CD14-positive monocyte (primary cell): ENCODE results near the gene FAM149B1. TPM values are rescaled to one million over a fixed set of nuclear protein-coding genes. Genes with fewer than 3 reads are reported as not detected.
A peak's percentile ranks its signal among the peaks of the same experiment; 100 is the strongest.

Experiments
- DNase-seq, 3 donors: peaks; one replicate each; pipeline ENCODE4 v3.0.0-alpha.2; 2011 to 2022
- H2AFZ ChIP-seq: 2 replicates; pipeline ENCODE4 v1.6.0; 2012; ENCODE audit warnings: mild to moderate bottlenecking, low read depth, low read length, inconsistent platforms; ENCODE audit not compliant: insufficient read depth, poor library complexity, severe bottlenecking
- H3K27ac ChIP-seq, 2 donors: 1 replicate in 1 of 2; 2 replicates in 1 of 2; pipeline ENCODE4 v1.5.1; 2012 to 2013; ENCODE audit warnings: low read length in 2 of 2, control low read depth in 1 of 2, inconsistent platforms in 1 of 2, low read depth in 1 of 2, mild to moderate bottlenecking in 1 of 2
- H3K27me3 ChIP-seq, 2 donors: one replicate each; pipeline versions ENCODE4 v1.6.0 to v1.6.1; 2011 to 2013; ENCODE audit warnings: low read length in 2 of 2; ENCODE audit not compliant: control insufficient read depth in 2 of 2, insufficient read depth in 2 of 2
- H3K36me3 ChIP-seq, 2 donors: replicated peaks in 1 of 2; 1 replicate in 1 of 2; 2 replicates in 1 of 2; pipeline versions ENCODE4 v1.5.1 to v1.6.1; 2012 to 2013; ENCODE audit warnings: low read length in 2 of 2, control low read depth in 1 of 2, inconsistent platforms in 1 of 2, mild to moderate bottlenecking in 1 of 2; ENCODE audit not compliant: insufficient read depth in 2 of 2, control insufficient read depth in 1 of 2
- H3K4me1 ChIP-seq, 2 donors: 1 replicate in 1 of 2; 2 replicates in 1 of 2; pipeline versions ENCODE4 v1.5.1 to v1.6.1; 2012 to 2013; ENCODE audit warnings: low read length in 2 of 2, control low read depth in 1 of 2, inconsistent platforms in 1 of 2, mild to moderate bottlenecking in 1 of 2, moderate library complexity in 1 of 2; ENCODE audit not compliant: insufficient read depth in 2 of 2, control insufficient read depth in 1 of 2
- H3K4me2 ChIP-seq: replicated peaks from 2 replicates; pipeline ENCODE3; 2012; ENCODE audit warnings: low read length, moderate library complexity, mild to moderate bottlenecking; ENCODE audit not compliant: poor library complexity, severe bottlenecking; ENCODE audit errors: extremely low read depth
- H3K4me3 ChIP-seq, 3 experiments: fragments of 200-600 bp in 1 of 3; sonication (generic) in 1 of 3; replicated peaks in 1 of 3; 1 replicate in 2 of 3; 2 replicates in 1 of 3; pipeline ENCODE4 v1.5.1; 2011 to 2013; ENCODE audit warnings: low read length in 3 of 3, mild to moderate bottlenecking in 3 of 3, control low read depth in 2 of 3, low read depth in 2 of 3, inconsistent platforms in 1 of 3, moderate library complexity in 1 of 3
- H3K79me2 ChIP-seq: 2 replicates; pipeline ENCODE4 v1.6.0; 2012; ENCODE audit warnings: mild to moderate bottlenecking, control low read depth, inconsistent platforms, low read length, moderate library complexity; ENCODE audit not compliant: insufficient read depth
- H3K9ac ChIP-seq: 2 replicates; pipeline ENCODE4 v1.6.0; 2017; ENCODE audit warnings: low read length, mild to moderate bottlenecking; ENCODE audit not compliant: insufficient read depth, poor library complexity, severe bottlenecking
- H3K9me3 ChIP-seq, 2 donors: replicated peaks in 1 of 2; 1 replicate in 1 of 2; 2 replicates in 1 of 2; pipeline versions ENCODE4 v1.5.1 to v1.6.1; 2012 to 2013; ENCODE audit warnings: low read length in 2 of 2, control low read depth in 1 of 2; ENCODE audit not compliant: control insufficient read depth in 1 of 2, insufficient read depth in 1 of 2
- H4K20me1 ChIP-seq: 2 replicates; pipeline ENCODE4 v1.6.0; 2012; ENCODE audit warnings: mild to moderate bottlenecking, low read length, control low read depth, moderate library complexity; ENCODE audit not compliant: insufficient read depth
- H3K27ac Mint-ChIP-seq, 7 donors: one replicate each; pipeline ENCODE4 v1.8.0; 2020; ENCODE audit warnings: mild to moderate bottlenecking in 7 of 7, mixed read lengths in 7 of 7, moderate library complexity in 6 of 7, inconsistent platforms in 2 of 7
- H3K27me3 Mint-ChIP-seq, 3 donors: one replicate each; pipeline ENCODE4 v1.8.0; 2021 to 2022; ENCODE audit warnings: low read depth in 3 of 3, mild to moderate bottlenecking in 3 of 3, mixed read lengths in 3 of 3, moderate library complexity in 3 of 3, inconsistent platforms in 1 of 3
- H3K36me3 Mint-ChIP-seq, 2 donors: one replicate each; pipeline ENCODE4 v1.8.0; 2020; ENCODE audit warnings: mixed read lengths in 2 of 2, inconsistent platforms in 1 of 2, mild to moderate bottlenecking in 1 of 2
- H3K4me1 Mint-ChIP-seq: one replicate; pipeline ENCODE4 v1.8.0; 2020; ENCODE audit warnings: mild to moderate bottlenecking, mixed read lengths
- H3K4me3 Mint-ChIP-seq, 2 donors: one replicate each; pipeline ENCODE4 v1.8.0; 2020; ENCODE audit warnings: mild to moderate bottlenecking in 2 of 2, mixed read lengths in 2 of 2, moderate library complexity in 1 of 2
- H3K9me3 Mint-ChIP-seq, 7 donors: one replicate each; pipeline ENCODE4 v1.8.0; 2020 to 2022; ENCODE audit warnings: mixed read lengths in 7 of 7, mild to moderate bottlenecking in 6 of 7, moderate library complexity in 6 of 7, inconsistent platforms in 2 of 7
- CTCF ChIP-seq: fragments of 200-600 bp; IDR thresholded peaks from one replicate; pipeline ENCODE4 v1.8.0; 2022; ENCODE audit warnings: antibody characterized with exemption, mild to moderate bottlenecking
- WGBS: methylation state at CpG from one replicate; pipeline ENCODE4 v1.1.5; 2013; ENCODE audit warnings: missing lambda C conversion rate; ENCODE audit not compliant: insufficient coverage; 5-methylcytosine and 5-hydroxymethylcytosine counted together
- intact Hi-C, 2 donors: fragments of 100-400 bp; cut with micrococcal nuclease; formaldehyde crosslinking; loops; one replicate each; pipeline versions ENCODE4 v1.15.0 to v1.15.1; 2023
- polyA plus RNA-seq, 3 donors: library from polyadenylated mRNA; depleted of rRNA in 1 of 3; unstranded in 2 of 3; stranded (reverse) in 1 of 3; fragments of 300-500 nt in 2 of 3; fragments of >200 nt in 1 of 3; fragmentation: Illumina TruSeq in 2 of 3; gene quantifications; 1 replicate in 2 of 3; 2 replicates in 1 of 3; pipeline ENCODE4 v1.2.3, GENCODE V29; 2012 to 2021

The FAM149B1 gene
- polyA plus RNA-seq, 3 donors, result 2.6 to 19.3 (median 2.6) TPM

GRCh38 chr10:73217628-73218027 is 49.7 kb downstream of the FAM149B1 start:
- no peak overlapping the region for H3K9ac ChIP-seq
- peaks cover 60 to 67% of the 10 kb centered on the region in 2 donors for H3K36me3 Mint-ChIP-seq
- peaks cover 17 to 47% of the 10 kb centered on the region in 2 donors for H3K36me3 ChIP-seq
- H3K27me3 Mint-ChIP-seq, result no peaks in the 10 kb centered on the region
- no peak overlapping the region for H2AFZ ChIP-seq
- H3K79me2 ChIP-seq, result no peaks in the 10 kb centered on the region
- WGBS, result no CpG with 5 or more reads among the region's 2 CpGs
- H3K4me1 Mint-ChIP-seq, result no peaks in the 10 kb centered on the region
- H3K27ac Mint-ChIP-seq, result no peak overlapping the region
- H3K4me3 ChIP-seq, result no peak overlapping the region
- DNase-seq, result no peak
- H3K4me3 Mint-ChIP-seq, result no peak overlapping the region
- no peaks in the 10 kb centered on the region for H3K4me1 ChIP-seq
- intact Hi-C loops, result no loop called here
- H3K9me3 Mint-ChIP-seq, result peaks cover 0 to 2% (median 0%) of the 10 kb centered on the region in 7 donors
- H3K9me3 ChIP-seq, result no peaks in the 10 kb centered on the region
- no peak overlapping the region for H3K27ac ChIP-seq
- no peak overlapping the region for H3K4me2 ChIP-seq
- no peaks in the 10 kb centered on the region for H4K20me1 ChIP-seq
- TF ChIP-seq CTCF, result no peak
- H3K27me3 ChIP-seq, result no peaks in the 10 kb centered on the region

- H3K9me3 ChIP-seq, result no peaks in the 10 kb centered on the region
- H3K27me3 ChIP-seq, result no peaks in the 10 kb centered on the region
- no peaks in the 10 kb centered on the region for H3K79me2 ChIP-seq
- peak; percentile 29 for TF ChIP-seq CTCF
- 100% methylated on average over 2 of the region's 2 CpGs for WGBS
- H3K4me3 Mint-ChIP-seq, result no peak overlapping the region
- no peak overlapping the region for H3K27ac Mint-ChIP-seq
- peaks cover 17 to 44% of the 10 kb centered on the region in 2 donors for H3K36me3 ChIP-seq
- no peaks in the 10 kb centered on the region for H4K20me1 ChIP-seq
- peaks cover 52 to 61% of the 10 kb centered on the region in 2 donors for H3K36me3 Mint-ChIP-seq
- H3K4me1 ChIP-seq, result no peaks in the 10 kb centered on the region
- H3K9ac ChIP-seq, result no peak overlapping the region
- H3K4me1 Mint-ChIP-seq, result no peaks in the 10 kb centered on the region
- intact Hi-C loops, result no loop called here
- H3K27me3 Mint-ChIP-seq, result no peaks in the 10 kb centered on the region
- no peak for DNase-seq
- no peak overlapping the region for H3K4me3 ChIP-seq
- no peak overlapping the region for H3K27ac ChIP-seq
- peaks cover 0 to 2% (median 0%) of the 10 kb centered on the region in 7 donors for H3K9me3 Mint-ChIP-seq
- no peak overlapping the region for H2AFZ ChIP-seq
- no peak overlapping the region for H3K4me2 ChIP-seq
Measured at GRCh38 chr10:73218431-73219191, 50.7 kb downstream of the FAM149B1 start.
